Body of pancreas (tissue), 4 donors: Measurements from ENCODE around the gene BRIP1. TPM values are rescaled to one million over a fixed set of nuclear protein-coding genes. Genes with fewer than 3 reads are reported as not detected.

Source experiments
- ATAC-seq: fragments of 150-250 bp; one replicate; pipeline ENCODE4 v1.9.1; 2016
- DNase-seq, 4 donors: peaks; one replicate each; pipeline ENCODE4 v3.0.0-alpha.2; 2019
- H3K27ac ChIP-seq, 4 donors: fragments of 200-600 bp; sonication (generic); 1 replicate in 3 of 4; 2 replicates in 1 of 4; pipeline versions ENCODE4 v1.5.1 to v1.6.1; 2016 to 2019; ENCODE audit warnings: mild to moderate bottlenecking in 1 of 4, mixed read lengths in 1 of 4, moderate library complexity in 1 of 4
- H3K27me3 ChIP-seq, 2 donors: fragments of 200-600 bp; sonication (generic); one replicate each; pipeline ENCODE4 v1.6.0; 2016; ENCODE audit warnings: mild to moderate bottlenecking in 1 of 2
- H3K36me3 ChIP-seq, 2 donors: fragments of 200-600 bp; sonication (generic); replicated peaks in 1 of 2; 2 replicates each; pipeline ENCODE4 v1.5.1; 2016; ENCODE audit warnings: low read depth in 2 of 2; ENCODE audit not compliant: insufficient read depth in 1 of 2
- H3K4me1 ChIP-seq: fragments of 200-600 bp; sonication (generic); one replicate; pipeline ENCODE4 v1.6.0; 2016
- H3K4me3 ChIP-seq, 2 donors: fragments of 200-600 bp; sonication (generic); 1 replicate in 1 of 2; 2 replicates in 1 of 2; pipeline ENCODE4 v1.5.1; 2016 to 2019
- H3K9me3 ChIP-seq, 3 donors: fragments of 200-600 bp; sonication (generic); 1 replicate in 2 of 3; 2 replicates in 1 of 3; pipeline ENCODE4 v1.5.1; 2016
- CTCF ChIP-seq, 7 experiments: fragments of 450-650 bp in 4 of 7; fragments of 200-600 bp in 3 of 7; sonication (generic) in 3 of 7; IDR thresholded peaks; one replicate each; pipeline ENCODE4 v1.5.1; 2016 to 2019; ENCODE audit warnings: antibody characterized with exemption in 7 of 7
- POLR2A ChIP-seq, 3 donors: fragments of 450-650 bp; IDR thresholded peaks; one replicate each; pipeline ENCODE4 v1.6.1; 2016; ENCODE audit warnings: antibody characterized with exemption in 3 of 3, mild to moderate bottlenecking in 2 of 3
- WGBS, 2 donors: methylation state at CpG; one replicate each; pipeline ENCODE4 v1.1.5; 2017; 5-methylcytosine and 5-hydroxymethylcytosine counted together
- intact Hi-C: fragments of 100-400 bp; cut with DNase I; formaldehyde crosslinking; loops from one replicate; pipeline ENCODE4 v1.15.1; 2023
- total RNA-seq, 2 donors: library from RNA; depleted of rRNA; stranded (reverse); fragments of >200 nt; gene quantifications; one replicate each; pipeline ENCODE4 v1.1.0, GENCODE V29; 2016

BRIP1 gene
- total RNA-seq, 2 donors from 2014 or later: under 0.01 to 0.33 TPM

- ATAC-seq (no peak), DNase-seq (no peak)
- no peaks in the 10 kb centered on the region for H3K9me3 ChIP-seq
- intact Hi-C loops: no loop called here
- H3K4me3 ChIP-seq: no peak overlapping the region
- no peak for TF ChIP-seq POLR2A (IDR thresholded peaks at IDR 0.05)
- TF ChIP-seq CTCF (IDR thresholded peaks at IDR 0.05): no peak
- no peaks in the 10 kb centered on the region for H3K27me3 ChIP-seq
- no peaks in the 10 kb centered on the region for H3K4me1 ChIP-seq
- 90 to 94% methylated on average over 3 of the region's 3 CpGs for WGBS, 2 donors
- H3K36me3 ChIP-seq: no peaks in the 10 kb centered on the region
- H3K27ac ChIP-seq: no peak overlapping the region
Measured at GRCh38 chr17:61846761-61847375, 16.5 kb downstream of the BRIP1 start.

- no peak for ATAC-seq
- Histone ChIP-seq H3K27ac (no peak overlapping the region), H3K36me3 (no peaks in the 10 kb centered on the region), H3K27me3 (no peaks in the 10 kb centered on the region), H3K9me3 (no peaks in the 10 kb centered on the region), H3K4me1 (no peaks in the 10 kb centered on the region), H3K4me3 (no peak overlapping the region)
- intact Hi-C loops: no loop called here
- no peak for DNase-seq
- TF ChIP-seq POLR2A (IDR thresholded peaks at IDR 0.05) (no peak), CTCF (IDR thresholded peaks at IDR 0.05) (no peak)
- 97% methylated on average over 8 of the region's 8 CpGs for WGBS, 2 donors
Measured at GRCh38 chr17:61846088-61846487, 17.2 kb downstream of the BRIP1 start.

- DNase-seq (no peak), ATAC-seq (no peak)
- H3K27me3 ChIP-seq: no peaks in the 10 kb centered on the region
- TF ChIP-seq CTCF (IDR thresholded peaks at IDR 0.05) (no peak), POLR2A (IDR thresholded peaks at IDR 0.05) (no peak)
- H3K4me3 ChIP-seq: no peak overlapping the region
- H3K36me3 ChIP-seq: no peaks in the 10 kb centered on the region
- no peak overlapping the region for H3K27ac ChIP-seq
- intact Hi-C loops: no loop called here
- no peaks in the 10 kb centered on the region for H3K4me1 ChIP-seq
- H3K9me3 ChIP-seq: no peaks in the 10 kb centered on the region
- 88 to 93% methylated on average over 1 of the region's 1 CpG for WGBS, 2 donors
Measured at GRCh38 chr17:61843435-61843834, 19.9 kb downstream of the BRIP1 start.

GRCh38 chr17:61842899-61843298, 20.4 kb downstream of the BRIP1 start:
- ATAC-seq (no peak), DNase-seq (no peak)
- Histone ChIP-seq H3K9me3 (no peaks in the 10 kb centered on the region), H3K36me3 (no peaks in the 10 kb centered on the region), H3K4me1 (no peaks in the 10 kb centered on the region), H3K4me3 (no peak overlapping the region), H3K27me3 (no peaks in the 10 kb centered on the region), H3K27ac (no peak overlapping the region)
- intact Hi-C loops: no loop called here
- no peak for TF ChIP-seq POLR2A (IDR thresholded peaks at IDR 0.05)
- TF ChIP-seq CTCF (IDR thresholded peaks at IDR 0.05): no peak
- WGBS, 2 donors: 77 to 88% methylated on average over 1 of the region's 1 CpG

DNA sequence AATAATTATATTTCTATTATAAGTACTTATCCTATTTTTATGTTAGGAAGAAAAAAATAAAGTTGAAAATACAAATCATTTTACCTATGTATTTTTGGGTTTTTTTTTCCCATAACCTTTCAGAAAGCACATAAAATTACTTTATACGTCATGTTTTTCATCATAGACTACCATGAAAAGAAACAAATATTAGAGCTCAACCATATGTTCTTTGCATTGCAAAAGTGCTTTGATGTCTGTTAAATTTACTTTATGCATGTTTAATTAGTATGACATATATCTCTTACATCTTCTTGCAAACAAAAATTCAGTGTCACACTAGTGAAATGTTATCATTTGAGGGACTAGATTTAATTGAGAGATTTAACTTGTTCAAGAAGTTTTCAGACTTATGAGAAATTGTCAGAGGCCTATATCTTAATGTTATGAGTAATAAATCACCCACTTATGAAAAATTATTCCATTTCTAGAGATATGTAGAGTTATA, 24.0 kb downstream of the BRIP1 start:
- Histone ChIP-seq H3K27me3 (no peaks in the 10 kb centered on the region), H3K9me3 (no peaks in the 10 kb centered on the region), H3K4me3 (no peak overlapping the region), H3K36me3 (no peaks in the 10 kb centered on the region), H3K4me1 (no peaks in the 10 kb centered on the region), H3K27ac (no peak overlapping the region)
- ATAC-seq: no peak
- intact Hi-C loops: loop anchor here (10.0 kb wide), 1 partner anchor 425 kb away; no protein-coding TSS in a partner anchor
- WGBS, 2 donors: 83 to 95% methylated on average over 1 of the region's 1 CpG
- DNase-seq: no peak
- TF ChIP-seq POLR2A (IDR thresholded peaks at IDR 0.05) (no peak), CTCF (IDR thresholded peaks at IDR 0.05) (no peak)
